Measurements from ENCODE around the gene PNLIPRP1. TPM values are rescaled to one million over a fixed set of nuclear protein-coding genes. Genes with fewer than 3 reads are reported as not detected.

The PNLIPRP1 gene
- total RNA-seq, 1 donor = not detected

DNA sequence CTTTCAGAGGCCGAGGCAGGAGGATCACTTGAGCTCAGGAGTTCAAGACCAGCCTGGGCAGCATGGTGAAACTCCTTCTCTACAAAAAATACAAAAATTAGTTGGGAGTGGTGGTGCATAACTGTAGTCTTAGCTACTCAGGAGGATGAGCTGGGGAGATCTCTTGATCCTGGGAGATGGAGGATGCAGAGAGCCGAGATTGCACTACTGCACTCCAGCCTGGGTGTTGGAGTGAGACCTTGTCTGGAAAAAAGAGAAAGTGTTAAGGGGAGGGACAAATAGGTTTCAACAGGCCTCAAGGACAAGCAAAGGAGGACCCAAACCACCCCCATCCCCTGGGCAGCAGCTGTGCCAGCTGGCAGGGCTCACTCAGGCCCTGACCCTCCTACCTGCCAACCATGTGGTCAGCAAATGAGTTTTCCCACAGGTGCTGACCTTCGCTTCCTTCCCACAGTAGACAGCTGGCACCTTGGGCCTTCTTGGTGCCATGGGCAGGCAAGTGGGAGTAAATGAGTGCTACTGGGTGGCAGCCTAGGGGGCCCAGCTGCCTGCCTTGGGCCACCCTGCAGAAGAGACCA lies 24.5 kb downstream of the PNLIPRP1 start:
- no peak for DNase-seq (ENCODE audit: low read depth)
- H3K4me3 ChIP-seq (ENCODE audit: low read depth, low read length) = no peak overlapping the region
- TF ChIP-seq, protein P1, sequence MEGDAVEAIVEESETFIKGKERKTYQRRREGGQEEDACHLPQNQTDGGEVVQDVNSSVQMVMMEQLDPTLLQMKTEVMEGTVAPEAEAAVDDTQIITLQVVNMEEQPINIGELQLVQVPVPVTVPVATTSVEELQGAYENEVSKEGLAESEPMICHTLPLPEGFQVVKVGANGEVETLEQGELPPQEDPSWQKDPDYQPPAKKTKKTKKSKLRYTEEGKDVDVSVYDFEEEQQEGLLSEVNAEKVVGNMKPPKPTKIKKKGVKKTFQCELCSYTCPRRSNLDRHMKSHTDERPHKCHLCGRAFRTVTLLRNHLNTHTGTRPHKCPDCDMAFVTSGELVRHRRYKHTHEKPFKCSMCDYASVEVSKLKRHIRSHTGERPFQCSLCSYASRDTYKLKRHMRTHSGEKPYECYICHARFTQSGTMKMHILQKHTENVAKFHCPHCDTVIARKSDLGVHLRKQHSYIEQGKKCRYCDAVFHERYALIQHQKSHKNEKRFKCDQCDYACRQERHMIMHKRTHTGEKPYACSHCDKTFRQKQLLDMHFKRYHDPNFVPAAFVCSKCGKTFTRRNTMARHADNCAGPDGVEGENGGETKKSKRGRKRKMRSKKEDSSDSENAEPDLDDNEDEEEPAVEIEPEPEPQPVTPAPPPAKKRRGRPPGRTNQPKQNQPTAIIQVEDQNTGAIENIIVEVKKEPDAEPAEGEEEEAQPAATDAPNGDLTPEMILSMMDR (IDR thresholded peaks at IDR 0.05; ENCODE audit: insufficient read depth, low read length) = no peak

DNA sequence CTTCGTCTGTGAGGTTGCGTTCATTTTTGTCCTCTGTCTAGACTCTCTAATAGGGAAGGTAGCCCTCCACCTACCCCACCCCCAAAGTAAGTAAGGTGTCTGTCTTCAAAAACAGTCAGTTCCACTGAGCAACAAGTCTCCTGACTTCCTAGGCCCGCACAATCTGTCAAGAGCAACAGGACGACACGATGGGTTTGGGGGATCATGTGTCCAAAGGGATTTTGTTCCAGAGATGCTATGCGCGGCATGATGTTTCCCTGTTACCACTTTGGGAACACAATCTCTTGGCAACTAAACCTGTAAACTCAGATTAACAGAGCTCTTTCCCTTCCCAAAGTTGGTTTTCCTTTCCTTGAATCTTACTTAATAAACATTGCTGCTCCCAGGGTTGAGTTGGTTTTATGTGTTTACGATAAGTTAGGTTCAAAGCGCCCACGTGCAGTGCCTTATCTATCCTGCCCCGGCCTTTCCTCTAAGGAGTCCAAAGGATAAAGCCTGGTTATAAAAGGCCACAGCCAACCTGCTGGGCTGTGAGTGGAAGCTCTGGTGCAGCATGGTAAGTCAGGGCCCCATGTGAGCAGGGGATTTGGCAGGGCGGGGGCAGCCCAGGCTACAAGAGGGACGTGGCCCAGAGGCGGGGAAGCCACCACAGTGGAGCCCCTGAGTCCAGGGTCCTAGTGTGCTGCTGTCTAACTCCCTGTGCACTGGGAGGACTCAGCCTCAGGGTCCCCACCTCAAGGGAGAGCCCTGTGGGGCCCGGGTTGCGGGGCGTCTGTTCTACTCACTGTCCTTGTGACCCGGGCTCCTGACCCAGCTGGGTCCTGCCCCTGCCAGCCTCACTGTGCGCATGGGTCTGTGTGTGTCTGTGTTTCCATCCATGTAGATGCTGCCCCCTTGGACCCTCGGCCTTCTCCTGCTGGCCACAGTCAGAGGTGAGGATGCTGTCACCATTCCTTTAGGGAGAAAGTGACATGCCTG lies 30.0 kb downstream of the PNLIPRP1 start, which contains the start of gene PNLIPRP2:
PNLIPRP2 (plus strand) TSS at position 531 of the 978 bp plus-strand sequence.
- TF ChIP-seq, protein P1 (IDR thresholded peaks at IDR 0.05; ENCODE audit: insufficient read depth, low read length) = no peak
- no peak within 1 kb of the TSS for H3K4me3 ChIP-seq (ENCODE audit: low read depth, low read length)
- DNase-seq (ENCODE audit: low read depth) = no peak

DNA sequence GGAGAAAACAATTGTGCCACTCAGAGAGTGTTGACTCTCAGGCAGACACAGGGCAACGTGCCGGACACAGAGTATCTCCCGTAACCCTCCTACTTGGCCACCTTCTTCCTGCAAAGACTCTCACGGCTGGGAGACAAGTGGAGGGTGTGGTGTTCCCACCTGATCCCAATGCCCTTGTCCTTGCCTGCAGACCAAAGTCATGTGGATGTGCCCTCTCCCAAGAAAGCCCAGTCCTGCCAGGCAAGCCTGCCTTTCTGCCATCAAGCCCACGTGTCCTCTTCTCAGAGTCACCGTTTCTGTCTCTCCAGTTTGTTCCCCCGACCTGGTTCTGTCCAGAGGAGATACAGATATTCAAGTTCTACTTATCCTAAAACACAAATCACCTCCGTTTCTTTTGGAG lies 30.7 kb downstream of the PNLIPRP1 start:
- no peak overlapping the region for H3K4me3 ChIP-seq (ENCODE audit: low read depth, low read length)
- DNase-seq (ENCODE audit: low read depth) = no peak
- TF ChIP-seq, protein P1 (IDR thresholded peaks at IDR 0.05; ENCODE audit: insufficient read depth, low read length) = no peak

DNA sequence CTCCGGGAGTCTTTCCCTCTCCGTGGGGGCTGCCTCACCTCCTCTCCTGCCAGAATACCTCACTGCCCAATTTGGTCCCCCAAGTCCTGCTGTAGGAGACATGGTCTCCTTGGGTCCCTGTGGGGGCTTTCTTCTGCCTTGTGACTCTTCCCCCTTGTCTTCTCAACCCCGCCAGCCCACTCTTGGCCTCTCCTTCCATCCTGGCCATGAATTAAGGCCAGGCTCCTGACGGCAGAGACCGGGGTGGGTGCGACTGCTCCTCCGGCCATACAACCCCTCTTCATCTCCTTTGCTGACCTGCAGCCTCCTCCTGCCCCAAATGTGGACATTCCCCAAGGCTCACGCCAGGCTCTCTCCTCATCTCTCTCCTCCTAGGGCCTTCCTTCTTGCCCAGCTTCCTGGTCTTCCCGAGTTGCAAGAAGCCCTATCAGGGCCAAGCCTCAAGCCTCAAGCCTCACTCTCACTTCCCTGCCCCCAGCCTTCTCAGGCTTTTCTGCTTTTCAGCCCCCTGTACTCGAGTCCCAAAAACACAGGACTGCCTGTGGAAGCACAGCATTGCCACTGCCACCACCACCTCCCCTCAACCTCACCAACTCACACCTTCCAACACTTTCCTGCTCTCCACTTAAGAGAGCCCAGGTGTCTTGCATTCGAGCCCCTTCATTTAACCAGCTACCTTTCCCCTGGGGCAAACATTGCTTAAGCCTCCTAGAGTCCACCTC lies 31.3 kb downstream of the PNLIPRP1 start:
- no peak for DNase-seq (ENCODE audit: low read depth)
- H3K4me3 ChIP-seq (ENCODE audit: low read depth, low read length) = no peak overlapping the region

DNA sequence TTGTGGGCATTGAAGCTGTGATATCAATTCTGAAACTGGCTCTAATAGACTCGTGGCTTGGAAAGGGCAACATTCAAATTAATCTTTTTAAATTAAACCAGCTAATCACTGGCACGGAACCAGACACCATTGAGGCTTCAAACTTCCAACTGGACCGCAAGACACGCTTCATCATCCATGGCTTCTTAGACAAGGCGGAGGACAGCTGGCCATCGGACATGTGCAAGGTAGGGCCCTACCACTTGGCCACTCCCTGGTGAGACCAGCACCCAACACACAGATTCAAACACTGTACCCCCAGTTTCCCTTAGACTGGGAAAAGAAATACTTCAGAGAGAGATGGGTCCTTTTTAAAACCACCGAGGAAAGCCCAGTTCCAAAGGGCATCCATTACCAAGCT lies 35.1 kb downstream of the PNLIPRP1 start:
- no peak overlapping the region for H3K4me3 ChIP-seq (ENCODE audit: low read depth, low read length)
- TF ChIP-seq, protein P1 (IDR thresholded peaks at IDR 0.05; ENCODE audit: insufficient read depth, low read length) = no peak
- DNase-seq (ENCODE audit: low read depth) = no peak

More for the DNA sequence above, 31.3 kb downstream of the PNLIPRP1 start:
- TF ChIP-seq, protein P1 (IDR thresholded peaks at IDR 0.05; ENCODE audit: insufficient read depth, low read length) = no peak

DNA sequence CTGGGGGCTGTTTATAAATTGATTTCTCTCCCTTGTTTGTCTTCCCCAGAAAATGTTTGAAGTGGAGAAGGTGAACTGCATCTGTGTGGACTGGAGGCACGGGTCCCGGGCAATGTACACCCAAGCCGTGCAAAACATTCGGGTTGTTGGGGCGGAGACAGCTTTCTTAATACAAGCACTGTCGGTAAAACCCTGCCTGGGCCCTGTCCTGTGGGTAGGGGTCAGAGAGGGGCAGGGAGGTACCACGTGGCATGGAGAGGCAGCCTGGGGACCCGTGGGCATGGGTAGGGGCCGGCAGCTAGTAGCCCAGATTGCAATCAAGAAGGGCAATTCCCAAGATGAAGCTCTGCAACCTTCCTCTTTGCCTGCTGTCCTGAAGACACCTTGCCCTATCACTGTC lies 36.1 kb downstream of the PNLIPRP1 start:
- H3K4me3 ChIP-seq (ENCODE audit: low read depth, low read length) = no peak overlapping the region
- TF ChIP-seq, protein P1 (IDR thresholded peaks at IDR 0.05; ENCODE audit: insufficient read depth, low read length) = no peak
- no peak for DNase-seq (ENCODE audit: low read depth)
